ENCODE data around the gene ARL4A.

Gene ARL4A

GRCh38 chr7:12728192-12728538 is 40.7 kb downstream of the ARL4A start:
- no peak for TF ChIP-seq CTCF (IDR thresholded peaks at IDR 0.05; ENCODE audit: poor library complexity, severe bottlenecking)

GRCh38 chr7:12729112-12729511 is 41.7 kb downstream of the ARL4A start:
- H3K4me1 ChIP-seq (ENCODE audit: insufficient read depth, poor library complexity, severe bottlenecking) = peaks cover 15% of the 10 kb centered on the region
- no peaks in the 10 kb centered on the region for H3K9me3 ChIP-seq (ENCODE audit: severe bottlenecking)
- no peak overlapping the region for H3K27ac ChIP-seq (ENCODE audit: poor library complexity, severe bottlenecking)
- H3K36me3 ChIP-seq (ENCODE audit: low read depth) = no peaks in the 10 kb centered on the region
- ATAC-seq (ENCODE audit: low read depth) (peak; percentile 66), DNase-seq (ENCODE audit: low spot score) (no peak)
- no peaks in the 10 kb centered on the region for H3K27me3 ChIP-seq (ENCODE audit: insufficient read depth, poor library complexity, severe bottlenecking)
- no peak overlapping the region for H3K4me3 ChIP-seq (ENCODE audit: severe bottlenecking)
- no peak for TF ChIP-seq CTCF (IDR thresholded peaks at IDR 0.05; ENCODE audit: poor library complexity, severe bottlenecking)

More at GRCh38 chr7:12728192-12728538, 40.7 kb downstream of the ARL4A start:
- H3K27ac ChIP-seq (ENCODE audit: poor library complexity, severe bottlenecking) = no peak overlapping the region
- no peak overlapping the region for H3K4me3 ChIP-seq (ENCODE audit: severe bottlenecking)
- DNase-seq (ENCODE audit: low spot score) (no peak), ATAC-seq (ENCODE audit: low read depth) (no peak)
- no peaks in the 10 kb centered on the region for H3K36me3 ChIP-seq (ENCODE audit: low read depth)
- peaks cover 15% of the 10 kb centered on the region for H3K4me1 ChIP-seq (ENCODE audit: insufficient read depth, poor library complexity, severe bottlenecking)
- H3K27me3 ChIP-seq (ENCODE audit: insufficient read depth, poor library complexity, severe bottlenecking) = no peaks in the 10 kb centered on the region
- H3K9me3 ChIP-seq (ENCODE audit: severe bottlenecking) = no peaks in the 10 kb centered on the region

GRCh38 chr7:12730523-12730922 is 43.1 kb downstream of the ARL4A start:
- Histone ChIP-seq H3K4me3 (ENCODE audit: severe bottlenecking) (no peak overlapping the region), H3K27ac (ENCODE audit: poor library complexity, severe bottlenecking) (no peak overlapping the region), H3K27me3 (ENCODE audit: insufficient read depth, poor library complexity, severe bottlenecking) (no peaks in the 10 kb centered on the region), H3K4me1 (ENCODE audit: insufficient read depth, poor library complexity, severe bottlenecking) (peaks cover 15% of the 10 kb centered on the region), H3K36me3 (ENCODE audit: low read depth) (no peaks in the 10 kb centered on the region), H3K9me3 (ENCODE audit: severe bottlenecking) (no peaks in the 10 kb centered on the region)
- DNase-seq (ENCODE audit: low spot score) (no peak), ATAC-seq (ENCODE audit: low read depth) (no peak)
- no peak for TF ChIP-seq CTCF (IDR thresholded peaks at IDR 0.05; ENCODE audit: poor library complexity, severe bottlenecking)

GRCh38 chr7:12731214-12731656 is 43.8 kb downstream of the ARL4A start:
- Histone ChIP-seq H3K27ac (ENCODE audit: poor library complexity, severe bottlenecking) (no peak overlapping the region), H3K4me3 (ENCODE audit: severe bottlenecking) (no peak overlapping the region), H3K9me3 (ENCODE audit: severe bottlenecking) (no peaks in the 10 kb centered on the region), H3K27me3 (ENCODE audit: insufficient read depth, poor library complexity, severe bottlenecking) (no peaks in the 10 kb centered on the region), H3K4me1 (ENCODE audit: insufficient read depth, poor library complexity, severe bottlenecking) (peaks cover 15% of the 10 kb centered on the region), H3K36me3 (ENCODE audit: low read depth) (no peaks in the 10 kb centered on the region)
- peak; percentile 64; the same call in 2 of the 3 replicates for ATAC-seq (ENCODE audit: low read depth)
- no peak for DNase-seq (ENCODE audit: low spot score)
- peak; percentile 35 for TF ChIP-seq CTCF (IDR thresholded peaks at IDR 0.05; ENCODE audit: poor library complexity, severe bottlenecking)

- DNase-seq (ENCODE audit: low spot score) = no peak
- no peak for ATAC-seq (ENCODE audit: low read depth)
- Histone ChIP-seq H3K27me3 (ENCODE audit: insufficient read depth, poor library complexity, severe bottlenecking) (no peaks in the 10 kb centered on the region), H3K36me3 (ENCODE audit: low read depth) (no peaks in the 10 kb centered on the region), H3K4me1 (ENCODE audit: insufficient read depth, poor library complexity, severe bottlenecking) (peaks cover 15% of the 10 kb centered on the region), H3K9me3 (ENCODE audit: severe bottlenecking) (no peaks in the 10 kb centered on the region), H3K4me3 (ENCODE audit: severe bottlenecking) (no peak overlapping the region), H3K27ac (ENCODE audit: poor library complexity, severe bottlenecking) (no peak overlapping the region)
- no peak for TF ChIP-seq CTCF (IDR thresholded peaks at IDR 0.05; ENCODE audit: poor library complexity, severe bottlenecking)
Observed at GRCh38 chr7:12731775-12732174, 44.3 kb downstream of the ARL4A start.

Data from RWPE2 (cell line).